Ishikawa (cell line): ENCODE measurements around the gene COL4A4.

Source experiments
- CEBPB ChIP-seq: IDR thresholded peaks from 2 replicates; pipeline ENCODE4 v1.6.1; 2012
- CREB1 ChIP-seq: IDR thresholded peaks from 2 replicates; pipeline ENCODE4 v1.6.1; 2012; ENCODE audit warnings: low read depth
- EGR1 ChIP-seq: IDR thresholded peaks from 2 replicates; pipeline ENCODE4 v1.6.1; 2012
- EP300 ChIP-seq: IDR thresholded peaks from 2 replicates; pipeline ENCODE4 v1.6.1; 2012; ENCODE audit warnings: borderline replicate concordance
- FOXM1 ChIP-seq: IDR thresholded peaks from 2 replicates; pipeline ENCODE4 v1.6.1; 2012; ENCODE audit warnings: low read depth, borderline replicate concordance
- MAX ChIP-seq: IDR thresholded peaks from 2 replicates; pipeline ENCODE4 v1.6.1; 2012
- NFIC ChIP-seq: IDR thresholded peaks from 2 replicates; pipeline ENCODE4 v1.6.1; 2012
- RAD21 ChIP-seq: IDR thresholded peaks from 2 replicates; pipeline ENCODE4 v1.6.1; 2012; ENCODE audit warnings: low read depth
- REST ChIP-seq: IDR thresholded peaks from 2 replicates; pipeline ENCODE4 v1.6.1; 2012; ENCODE audit warnings: low read depth, mild to moderate bottlenecking
- TAF1 ChIP-seq: IDR thresholded peaks from 2 replicates; pipeline ENCODE4 v1.6.1; 2012; ENCODE audit warnings: low read depth, mild to moderate bottlenecking
- TCF12 ChIP-seq: IDR thresholded peaks from 2 replicates; pipeline ENCODE4 v1.6.1; 2012; ENCODE audit warnings: low read depth
- TEAD4 ChIP-seq: IDR thresholded peaks from 2 replicates; pipeline ENCODE4 v1.6.1; 2012
- YY1 ChIP-seq: IDR thresholded peaks from 2 replicates; pipeline ENCODE4 v1.6.1; 2012; ENCODE audit warnings: low read depth
- ZBTB7A ChIP-seq: IDR thresholded peaks from 2 replicates; pipeline ENCODE4 v1.6.1; 2012; ENCODE audit warnings: low read depth
- TF ChIP-seq, protein P1 (sequence below): IDR thresholded peaks from 2 replicates; pipeline ENCODE4 v1.6.1; 2012

Gene COL4A4

GRCh38 chr2:227000123-227000522 lies 163.9 kb downstream of the COL4A4 start:
- TF ChIP-seq TCF12 (no peak), EP300 (no peak), CEBPB (no peak), EGR1 (no peak), YY1 (no peak), REST (no peak), CREB1 (no peak), MAX (no peak), NFIC (no peak), RAD21 (no peak), TAF1 (no peak), FOXM1 (no peak), TEAD4 (no peak), ZBTB7A (no peak)
- TF ChIP-seq, protein P1, sequence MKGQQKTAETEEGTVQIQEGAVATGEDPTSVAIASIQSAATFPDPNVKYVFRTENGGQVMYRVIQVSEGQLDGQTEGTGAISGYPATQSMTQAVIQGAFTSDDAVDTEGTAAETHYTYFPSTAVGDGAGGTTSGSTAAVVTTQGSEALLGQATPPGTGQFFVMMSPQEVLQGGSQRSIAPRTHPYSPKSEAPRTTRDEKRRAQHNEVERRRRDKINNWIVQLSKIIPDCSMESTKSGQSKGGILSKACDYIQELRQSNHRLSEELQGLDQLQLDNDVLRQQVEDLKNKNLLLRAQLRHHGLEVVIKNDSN = no peak

- no peak for TF ChIP-seq TEAD4
- no peak for TF ChIP-seq TCF12
- TF ChIP-seq RAD21 = no peak
- TF ChIP-seq FOXM1 = no peak
- TF ChIP-seq EGR1 = no peak
- TF ChIP-seq YY1 = no peak
- no peak for TF ChIP-seq TAF1
- TF ChIP-seq NFIC = no peak
- no peak for TF ChIP-seq EP300
These were observed 164.3 kb downstream of the COL4A4 start for GRCh38 chr2:226999661-227000060.

DNA sequence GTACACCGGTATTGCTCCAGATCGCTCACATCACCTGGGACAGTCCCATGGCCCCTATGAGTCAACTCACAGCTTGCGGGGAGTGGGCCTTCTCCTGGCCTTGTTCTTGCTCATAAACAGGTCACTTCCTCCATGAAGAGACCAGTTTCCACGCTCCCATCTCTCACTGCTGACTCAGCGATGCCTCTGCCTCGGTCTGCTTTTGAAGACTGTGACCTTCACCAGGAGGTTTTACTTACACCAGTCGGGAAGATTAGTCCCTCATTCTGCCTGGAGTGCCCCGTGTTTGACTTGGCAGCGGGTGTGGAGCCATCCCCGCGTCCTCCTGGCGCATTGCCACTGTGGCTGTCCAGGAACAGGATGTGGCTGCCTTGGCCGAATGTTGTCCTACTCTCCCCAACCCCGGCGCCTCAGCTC lies 168.4 kb downstream of the COL4A4 start:
- no peak for TF ChIP-seq EGR1

DNA sequence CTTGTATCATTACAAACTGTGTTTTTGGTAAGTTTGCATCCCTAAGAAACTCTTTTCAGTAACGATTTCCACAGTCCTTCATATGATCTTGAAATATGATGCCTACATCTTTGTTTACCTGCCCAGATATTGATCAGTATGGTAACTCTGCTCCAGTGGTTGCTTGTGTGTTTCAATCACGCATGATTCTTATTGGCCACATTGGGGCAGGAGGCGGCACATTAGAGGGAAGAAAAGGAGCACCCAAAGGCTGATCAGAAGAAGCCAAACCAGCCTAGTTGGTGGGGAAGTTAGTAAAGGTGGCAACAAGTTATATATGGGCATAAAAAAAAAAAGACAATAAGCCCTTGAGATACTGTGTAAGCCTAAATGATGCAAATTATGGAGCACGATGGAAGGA lies 169.2 kb downstream of the COL4A4 start:
- no peak for TF ChIP-seq YY1
- TF ChIP-seq EP300 = no peak
- TF ChIP-seq MAX = no peak

GRCh38 chr2:226993171-226993570 lies 170.8 kb downstream of the COL4A4 start:
- no peak for TF ChIP-seq MAX

GRCh38 chr2:226991663-226992062 lies 172.3 kb downstream of the COL4A4 start:
- TF ChIP-seq, protein P1 = no peak

DNA sequence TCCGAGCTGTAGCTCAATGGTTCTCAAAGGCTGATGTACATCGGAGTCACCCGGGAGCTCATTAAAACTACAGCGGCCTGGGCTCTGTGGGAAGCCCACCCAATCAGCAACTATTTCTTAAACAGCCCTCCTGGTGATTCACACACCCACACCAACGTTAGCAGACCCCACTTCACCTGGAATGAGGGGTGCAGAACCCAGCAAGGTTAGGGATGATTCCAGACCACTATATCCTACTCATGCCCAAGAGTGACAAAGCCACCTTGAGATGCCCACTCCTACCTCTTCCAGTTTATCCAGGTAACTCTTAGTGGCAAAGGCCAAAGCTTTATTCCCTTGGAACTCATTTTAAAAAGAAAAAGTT lies 178.4 kb downstream of the COL4A4 start:
- TF ChIP-seq CREB1 (no peak), EP300 (no peak), CEBPB (no peak), YY1 (no peak), ZBTB7A (no peak), TEAD4 (no peak), FOXM1 (no peak), EGR1 (no peak), RAD21 (no peak), TAF1 (no peak), NFIC (no peak)

GRCh38 chr2:226984750-226985582 lies 179.0 kb downstream of the COL4A4 start:
- TF ChIP-seq, protein P1 = no peak
- peak; percentile 69 for TF ChIP-seq RAD21
